ENCODE measurements around the gene AATF. TPM values are rescaled to one million over a fixed set of nuclear protein-coding genes. Genes with fewer than 3 reads are reported as not detected.

The AATF gene
- total and polyA plus RNA-seq, 2 of the 8 experiments (the other 6 are each of a cell fraction or from before 2014, with no cell fraction given): 20.1 to 62.8 TPM

DNA sequence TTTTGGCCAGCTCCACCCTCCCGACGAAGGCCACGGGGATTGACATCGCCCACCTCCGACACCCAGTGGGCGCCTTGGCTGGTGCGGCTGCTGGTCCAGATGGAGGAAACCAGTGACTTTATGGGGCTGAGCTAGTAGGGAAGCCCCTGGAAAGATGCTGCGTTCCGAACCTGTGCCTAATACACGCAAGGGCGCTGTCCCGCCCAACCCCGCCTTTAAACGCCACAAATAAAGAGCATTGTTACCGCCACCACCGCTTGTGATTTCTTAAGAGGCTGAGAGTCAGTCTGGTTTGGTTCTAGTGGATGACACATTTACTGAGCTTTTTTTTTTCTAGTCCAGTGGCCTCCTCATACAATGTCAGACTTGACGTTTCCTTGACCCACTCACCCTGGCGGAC lies 107.9 kb downstream of the AATF start:
- H3K56ac ChIP-seq (replicated peaks; ENCODE audit: insufficient read length, low read depth, low read length): no peak overlapping the region
- TF ChIP-seq, protein P1, sequence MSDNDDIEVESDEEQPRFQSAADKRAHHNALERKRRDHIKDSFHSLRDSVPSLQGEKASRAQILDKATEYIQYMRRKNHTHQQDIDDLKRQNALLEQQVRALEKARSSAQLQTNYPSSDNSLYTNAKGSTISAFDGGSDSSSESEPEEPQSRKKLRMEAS (IDR thresholded peaks at IDR 0.05): no peak
- no peak for TF ChIP-seq CTBP2 (IDR thresholded peaks at IDR 0.05; ENCODE audit: borderline replicate concordance, insufficient read depth, insufficient read length, low read length)
- TF ChIP-seq NANOG (IDR thresholded peaks at IDR 0.05; ENCODE audit: insufficient read depth, low read depth, low read length, poor library complexity, severe bottlenecking): no peak
- TF ChIP-seq SIX5 (IDR thresholded peaks at IDR 0.05; ENCODE audit: low read depth, low read length): no peak
- no peak for TF ChIP-seq SP2 (IDR thresholded peaks at IDR 0.05; ENCODE audit: low read length)

More for the DNA sequence above, 107.9 kb downstream of the AATF start:
- Histone ChIP-seq H4K5ac (ENCODE audit: insufficient read length, low read depth, low read length) (no peak overlapping the region), H2BK20ac (ENCODE audit: low read length) (no peak overlapping the region), H3K14ac (ENCODE audit: insufficient read length) (no peak overlapping the region), H3K4me3 (ENCODE audit: extremely low read depth in 1 of 4, insufficient read depth in 2 of 4, low read depth in 3 of 4, low read length in 4 of 4) (no peak overlapping the region), H4K8ac (ENCODE audit: extremely low read depth, insufficient read depth, low read length) (no peak overlapping the region), H3K23ac (ENCODE audit: insufficient read length) (no peak overlapping the region), H2BK5ac (ENCODE audit: low read depth, low read length) (no peak overlapping the region), H3K4me1 (replicated peaks in 1 of 4; ENCODE audit: control insufficient read depth in 3 of 4, insufficient read depth in 4 of 4, low read length in 3 of 4) (peaks cover 0 to 9% (median 0%) of the 10 kb centered on the region in 4 experiments; a peak in 3 of 7 replicates), H3K4me2 (ENCODE audit: insufficient read depth in 1 of 2, low read depth in 2 of 2, low read length in 2 of 2) (no peak overlapping the region), H3K27me3 (replicated peaks in 1 of 4; ENCODE audit: control insufficient read depth in 3 of 4, extremely low read depth in 1 of 4, insufficient read depth in 3 of 4, low read length in 3 of 4) (no peaks in the 10 kb centered on the region), H3K27ac (ENCODE audit: low read depth, low read length) (no peak overlapping the region), H2AFZ (ENCODE audit: low read length) (no peak overlapping the region), H3K79me1 (ENCODE audit: low read depth, low read length) (no peaks in the 10 kb centered on the region), H3K23me2 (ENCODE audit: low read depth, low read length) (no peaks in the 10 kb centered on the region), H3K18ac (ENCODE audit: extremely low read depth, low read length) (no peak overlapping the region), H3K4ac (replicated peaks; ENCODE audit: insufficient read length, low read depth, low read length) (no peak overlapping the region), H3K36me3 (ENCODE audit: control insufficient read depth in 2 of 4, insufficient read depth in 4 of 4, low read length in 3 of 4) (peaks cover 0 to 5% (median 0%) of the 10 kb centered on the region in 4 experiments; a peak in 3 of 8 replicates), H3K9ac (replicated peaks in 1 of 4; ENCODE audit: extremely low read depth in 1 of 4, low read depth in 3 of 4, low read length in 3 of 4) (no peak overlapping the region), H4K20me1 (replicated peaks in 1 of 2; ENCODE audit: control insufficient read depth in 1 of 2, insufficient read depth in 2 of 2, low read length in 2 of 2) (no peaks in the 10 kb centered on the region), H3K9me3 (ENCODE audit: insufficient read depth in 2 of 2, low read depth in 1 of 2, low read length in 1 of 2) (no peaks in the 10 kb centered on the region), H3K79me2 (ENCODE audit: control insufficient read depth in 1 of 2, insufficient read depth in 2 of 2, low read length in 2 of 2) (no peaks in the 10 kb centered on the region), H2BK15ac (ENCODE audit: low read length) (no peak overlapping the region), H2BK120ac (replicated peaks; ENCODE audit: low read depth, low read length) (no peak overlapping the region), H2BK12ac (ENCODE audit: low read depth, low read length) (no peak overlapping the region; the same call in 1 of the 2 replicates), H2AK5ac (ENCODE audit: low read depth, low read length) (no peak overlapping the region), H4K91ac (replicated peaks; ENCODE audit: insufficient read length, low read length) (no peak overlapping the region)
- ChIA-PET CTCF (ENCODE audit: partially characterized antibody) (interaction anchor here (0.6 to 2.1 kb wide), 4 partner anchors 9 to 1252 kb away, joined by 3 to 13 read pairs (median 4); no protein-coding TSS in a partner anchor), POLR2A (ENCODE audit: partially characterized antibody) (interaction anchor here (0.9 to 1.1 kb wide), 2 partner anchors 22 to 195 kb away, joined by 3 read pairs; no protein-coding TSS in a partner anchor)
- 92% methylated on average over 18 of the region's 18 CpGs; no CpG with 5 or more reads in 1 of the 2 experiments for WGBS, 2 experiments (ENCODE audit: extremely low coverage in 1 of 2, insufficient coverage in 1 of 2, insufficient read length in 1 of 2, insufficient replicate concordance in 2 of 2, low coverage in 1 of 2, low lambda C conversion rate in 2 of 2, missing lambda C conversion rate in 1 of 2)
- FAIRE-seq (no peak), DNase-seq (ENCODE audit: low read depth in 1 of 2, low spot score in 2 of 2) (no peak)

Data from H1 (cell line).